Esophagus mucosa (tissue), 1 donor: ENCODE results near the gene PLEKHM2. TPM values are rescaled to one million over a fixed set of nuclear protein-coding genes. Genes with fewer than 3 reads are reported as not detected.
A peak's percentile ranks its signal among the peaks of the same experiment; 100 is the strongest.
"Not testable (repeated sequence)": the region's sequence is repeated elsewhere in the genome, so short reads cannot be mapped to it uniquely, and the experiment has no call there.

ENCODE experiments used
- ATAC-seq: fragments of 200-7000 bp; cut with Tn5 transposase; one replicate; pipeline ENCODE4 v1.9.1; 2020
- total RNA-seq: library from RNA; stranded (reverse); gene quantifications from one replicate; pipeline ENCODE4 v1.2.4, GENCODE V29; 2023
- donor health status: DM: yes; HTN: yes; CAD: no.

PLEKHM2 gene
- total RNA-seq, 1 donor from 2014 or later = 54.7 TPM

DNA sequence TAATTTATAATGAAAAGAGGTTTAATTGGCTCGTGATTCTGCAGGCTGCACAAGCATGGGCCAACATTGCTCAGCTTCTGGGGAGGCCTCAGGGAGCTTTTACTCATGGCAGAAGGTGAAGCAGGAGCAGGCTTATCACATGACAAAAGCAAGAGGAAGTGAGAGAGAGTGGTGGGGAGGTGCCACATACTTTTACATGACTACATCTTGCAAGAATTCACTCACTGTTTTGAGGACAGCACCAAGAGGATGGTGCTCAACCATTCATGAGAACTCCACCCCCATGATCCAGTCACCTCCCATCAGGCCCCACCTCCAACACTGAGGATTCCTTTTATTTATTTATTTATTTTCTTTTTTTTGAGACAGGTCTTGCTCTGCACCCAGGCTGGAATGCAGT, 5.5 kb upstream of the PLEKHM2 start:
- peak; percentile 50 for ATAC-seq

DNA sequence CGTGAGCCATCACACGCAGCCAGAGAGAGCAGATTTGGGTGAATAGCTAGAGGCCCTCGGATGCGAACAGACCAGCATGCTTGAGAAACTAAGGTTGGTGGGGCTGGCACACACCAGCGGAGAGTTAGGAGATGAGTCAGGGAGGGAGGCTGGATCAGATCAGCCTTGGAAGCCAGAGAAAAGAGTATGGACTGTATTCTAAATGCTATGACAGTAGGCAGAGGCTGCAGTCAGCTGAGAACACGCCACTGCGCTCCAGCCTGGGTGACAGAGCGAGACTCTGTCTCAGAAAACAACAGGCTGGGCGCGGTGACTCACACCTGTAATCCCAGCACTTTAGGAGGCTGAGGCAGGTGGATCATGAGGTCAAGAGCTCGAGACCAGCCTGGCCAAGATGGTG, 4.0 kb upstream of the PLEKHM2 start:
- ATAC-seq = peak; percentile 76

DNA sequence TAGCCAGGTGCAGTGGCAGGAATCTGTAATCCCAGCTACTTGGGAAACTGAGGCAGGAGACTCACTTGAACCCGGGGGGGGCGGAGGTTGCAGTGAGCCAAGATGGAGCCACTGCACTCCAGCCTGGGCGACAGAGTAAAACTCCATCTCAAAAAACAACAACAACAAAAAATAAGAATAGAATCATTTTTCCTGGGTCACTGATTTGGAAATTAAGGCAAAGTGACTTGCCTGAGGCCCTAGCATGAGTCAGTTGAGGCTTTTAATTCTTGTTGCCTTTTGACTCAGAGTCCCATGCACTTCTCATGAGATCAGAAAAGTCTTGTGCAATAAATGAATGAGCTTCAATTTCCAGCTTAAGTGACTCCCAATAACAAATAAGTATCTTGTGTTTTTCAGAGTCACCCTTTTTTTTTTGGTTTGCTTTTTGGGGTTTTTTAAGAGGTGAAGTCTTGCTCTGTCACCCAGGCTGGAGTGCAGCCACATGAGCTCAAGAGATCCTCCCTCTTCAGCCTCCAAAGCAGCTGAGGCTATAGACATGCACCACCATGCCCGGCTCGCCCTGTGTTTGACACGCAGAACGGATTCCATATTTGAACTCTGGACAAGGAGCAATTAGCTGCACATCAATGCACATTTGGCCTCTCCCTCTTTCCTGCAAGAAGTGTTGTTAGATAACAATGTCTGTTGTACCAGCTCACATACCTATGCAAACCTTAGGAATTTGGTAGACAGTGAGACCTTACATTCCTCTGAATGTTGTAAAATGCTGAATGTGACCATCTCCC, 3.4 kb upstream of the PLEKHM2 start:
- ATAC-seq = peak; percentile 65

DNA sequence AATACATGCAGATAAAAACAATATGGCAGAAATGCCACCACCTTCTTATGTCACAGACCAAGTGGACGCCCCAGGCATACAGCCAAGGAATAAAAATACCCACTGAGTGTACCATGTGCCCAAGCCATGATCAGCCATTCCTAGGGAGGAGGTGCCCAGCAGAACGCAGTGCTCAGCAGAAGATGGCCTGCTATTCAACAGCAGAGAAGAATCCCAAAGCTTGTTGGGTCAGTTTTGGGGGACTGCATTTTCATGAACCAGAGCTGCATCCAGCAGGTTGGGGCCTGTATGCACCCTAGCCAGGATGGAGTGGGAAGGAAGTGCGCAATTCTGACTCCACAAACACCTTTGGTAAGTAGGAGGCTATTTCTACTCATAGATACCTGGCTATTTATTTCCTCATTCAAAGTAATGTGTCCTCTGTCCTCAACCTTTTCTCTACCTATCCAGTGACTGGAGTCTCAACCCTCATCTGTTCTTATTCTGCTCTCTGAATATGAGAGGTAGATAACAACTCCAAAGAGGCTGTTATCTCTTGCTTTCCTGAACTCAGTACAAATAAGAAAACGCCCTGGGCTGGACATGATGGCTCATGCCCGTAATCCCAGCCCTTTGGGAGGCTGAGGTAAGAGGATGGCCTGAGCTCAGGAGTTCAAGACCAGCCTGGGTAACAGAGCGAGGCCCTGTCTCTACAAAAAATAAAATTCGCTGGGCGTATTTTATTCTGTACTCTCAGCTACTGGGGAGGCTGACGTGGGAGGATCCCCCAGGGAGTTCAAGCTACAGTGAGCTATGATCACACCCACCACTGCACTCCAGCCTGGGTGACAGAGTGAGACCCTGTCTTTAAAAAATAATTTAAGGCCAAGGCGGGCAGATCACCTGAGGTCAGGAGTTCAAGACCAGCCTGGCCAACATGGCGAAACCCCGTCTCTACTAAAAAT, 2.5 kb upstream of the PLEKHM2 start:
- peak; percentile 55 for ATAC-seq

DNA sequence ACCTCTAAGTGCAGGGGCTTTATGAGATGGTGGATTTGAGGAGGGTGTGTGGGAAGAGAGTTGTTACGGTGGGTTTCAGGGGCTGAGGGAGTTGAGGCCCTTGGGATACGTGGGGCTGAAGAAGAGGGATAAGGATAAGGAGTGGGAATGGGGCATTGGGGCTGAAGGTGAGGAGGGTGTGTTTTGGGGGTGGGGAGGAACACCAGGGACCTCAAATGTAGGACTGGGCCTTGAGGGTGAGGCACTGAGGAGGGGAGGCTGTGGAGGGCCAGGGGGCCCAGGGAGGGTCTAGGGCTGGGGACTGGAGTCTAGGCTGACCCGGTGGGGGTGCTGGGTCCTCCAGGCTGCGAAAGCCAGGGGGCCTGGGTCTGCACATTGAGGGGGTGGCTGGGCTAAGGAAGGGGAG, 1.2 kb upstream of the PLEKHM2 start:
- ATAC-seq = no peak

DNA sequence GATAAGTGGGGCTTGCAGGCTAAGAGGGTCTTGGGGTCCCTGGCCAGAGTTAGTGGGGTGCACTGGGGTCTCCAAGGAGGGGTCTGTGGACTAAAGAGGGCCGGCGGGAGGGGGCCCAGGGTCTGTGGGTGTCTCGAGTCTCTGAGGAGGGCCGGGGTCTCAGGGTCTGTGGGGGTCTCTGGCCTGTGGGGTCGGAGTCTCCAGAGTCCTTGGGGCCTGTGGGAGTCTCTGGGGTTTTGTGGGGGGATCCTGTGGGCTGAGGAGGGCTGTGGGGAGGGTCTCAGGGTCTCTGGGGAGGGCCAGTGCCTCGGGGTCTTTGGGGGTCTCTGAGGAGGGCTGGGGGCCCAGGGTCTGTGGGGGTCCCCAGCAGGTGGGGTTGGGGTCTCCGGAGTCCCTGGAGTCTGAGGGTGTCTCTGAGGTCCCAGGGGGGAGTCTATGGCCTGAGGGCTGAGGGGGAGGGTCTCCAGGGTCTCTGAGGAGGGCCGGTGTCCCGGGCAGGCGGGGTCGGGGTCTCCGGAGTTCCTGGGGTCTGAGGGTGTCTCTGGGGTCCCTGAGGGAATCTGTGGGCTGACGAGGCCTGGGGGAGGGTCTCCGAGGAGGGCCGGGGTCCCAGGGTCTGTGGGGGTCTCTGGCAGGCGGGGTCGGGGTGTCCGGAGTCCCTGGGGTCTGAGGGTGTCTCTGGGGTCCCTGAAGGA, 628 bp upstream of the PLEKHM2 start:
- no peak for ATAC-seq

DNA sequence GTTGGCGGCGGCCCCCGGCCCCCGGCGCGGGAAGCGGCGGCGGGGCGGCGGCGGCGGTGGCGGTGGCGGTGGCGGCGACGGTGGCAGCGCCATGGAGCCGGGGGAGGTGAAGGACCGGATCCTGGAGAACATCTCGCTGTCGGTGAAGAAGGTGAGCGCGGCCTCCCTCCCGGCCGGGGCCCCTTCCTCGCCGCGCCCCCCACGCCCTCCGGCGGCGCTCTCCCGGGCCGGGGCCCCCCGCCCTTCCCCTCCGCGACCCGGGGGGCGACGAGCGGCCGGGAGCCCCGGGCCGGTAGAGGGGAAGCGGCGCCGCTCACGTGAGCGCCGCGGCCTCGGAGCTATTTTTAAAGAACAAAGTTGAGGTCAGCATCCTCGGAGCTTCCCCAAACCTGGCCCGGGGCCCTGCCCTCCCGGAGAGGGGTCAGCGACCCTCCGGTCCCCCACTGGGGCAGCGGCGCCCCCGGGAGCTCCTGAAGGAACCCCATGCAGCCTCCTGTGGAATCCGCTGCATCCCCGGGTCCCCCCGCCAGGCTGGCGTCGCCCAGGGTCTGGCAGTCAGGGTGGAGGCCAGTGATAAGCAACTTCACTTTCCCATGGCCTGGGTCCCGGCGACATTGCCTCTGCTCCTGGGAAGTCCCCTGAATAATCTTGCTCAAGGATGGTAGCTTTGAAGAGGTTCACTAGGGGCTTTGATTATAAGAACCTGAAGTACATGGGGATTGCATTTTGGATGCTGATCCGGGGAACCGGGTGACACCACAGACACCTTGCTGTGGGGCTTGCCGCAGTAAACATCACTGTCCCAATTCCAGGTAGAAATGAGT, 560 bp downstream of the PLEKHM2 start:
- ATAC-seq = no peak

DNA sequence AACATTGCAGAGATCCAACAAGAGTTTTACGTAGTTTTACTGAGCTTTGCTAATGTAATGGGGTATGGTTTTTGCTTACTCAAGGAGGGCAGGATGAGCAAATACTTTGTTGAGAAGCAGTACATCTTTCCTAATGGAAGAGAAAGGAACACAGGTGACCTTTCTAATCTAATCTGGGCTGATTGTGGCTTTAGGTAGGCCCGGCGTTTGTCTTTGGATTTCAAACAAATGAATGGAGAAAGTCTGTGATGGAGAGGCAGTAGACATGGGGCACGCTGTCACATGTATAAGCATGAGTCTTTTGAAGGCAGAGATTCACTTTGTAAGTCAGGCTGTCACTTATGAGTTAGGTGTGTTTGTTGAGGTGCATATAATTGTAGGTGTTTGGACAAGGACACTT, 1.7 kb downstream of the PLEKHM2 start:
- ATAC-seq = peak; percentile 54

DNA sequence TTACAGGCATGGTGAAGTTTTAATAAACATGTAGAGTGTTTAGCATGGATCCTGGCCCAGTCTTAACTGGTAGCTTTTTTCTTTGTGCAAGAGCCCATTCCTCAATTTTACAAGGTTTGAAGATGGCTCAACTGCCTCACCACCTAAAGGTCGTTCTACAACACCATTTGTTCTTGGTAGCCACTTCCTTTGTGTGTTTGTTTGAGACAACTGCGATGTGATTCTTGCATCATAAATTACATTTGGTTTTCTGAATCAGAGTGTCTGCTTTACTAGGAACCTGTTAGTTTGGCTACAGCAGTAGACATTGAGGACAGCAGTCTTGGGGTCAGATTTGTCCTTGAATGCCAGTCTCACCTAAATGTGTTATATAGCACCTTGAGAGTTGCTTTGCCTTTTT, 3.3 kb downstream of the PLEKHM2 start:
- no peak for ATAC-seq

DNA sequence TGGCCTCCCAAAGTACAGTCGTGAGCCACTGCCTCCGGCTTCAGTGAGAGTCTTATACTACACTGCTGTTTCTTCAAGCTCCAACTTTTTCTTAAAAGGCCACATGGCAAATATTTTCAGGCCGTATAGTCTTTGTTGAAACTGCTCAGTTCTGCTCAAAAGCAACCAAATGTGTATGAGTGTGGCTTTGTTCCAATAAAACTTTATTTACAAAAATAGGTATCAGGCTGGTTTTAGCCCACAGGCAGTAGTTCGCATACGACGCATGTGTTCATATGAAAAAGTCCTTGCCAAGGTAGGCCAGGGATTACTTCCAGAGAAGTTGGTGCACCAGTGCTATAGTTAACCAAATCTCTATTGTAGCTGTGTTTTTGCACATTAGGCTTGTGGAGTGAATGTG, 6.2 kb downstream of the PLEKHM2 start:
- no peak for ATAC-seq

DNA sequence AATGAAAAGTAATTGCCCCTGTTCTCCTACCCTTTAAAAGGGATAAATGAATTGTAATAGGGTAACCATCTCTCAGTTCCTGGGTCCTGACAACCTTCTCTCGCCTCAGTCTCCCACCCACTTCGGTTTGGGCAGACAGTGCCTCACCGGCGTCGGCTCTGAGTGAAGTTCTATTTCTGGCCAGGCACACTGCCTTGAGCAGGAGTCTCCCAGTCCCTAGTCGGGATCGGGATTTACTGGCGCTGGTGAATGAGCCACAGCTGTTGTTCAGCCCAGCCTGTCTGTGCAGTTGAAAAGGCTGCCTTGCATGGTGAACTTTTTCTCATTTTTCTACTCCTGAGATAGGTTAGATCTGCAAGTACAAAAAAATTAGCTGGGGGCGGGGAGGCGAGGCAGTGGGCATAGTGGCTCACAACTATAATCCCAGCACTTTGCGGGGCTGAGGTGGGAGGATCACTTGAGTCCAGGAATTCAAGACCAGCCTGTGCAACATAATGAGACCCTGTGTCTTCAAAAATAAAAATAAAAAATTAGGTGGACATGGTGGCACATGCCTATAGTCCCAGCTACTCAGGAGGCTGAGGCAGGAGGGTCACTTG, 7.4 kb downstream of the PLEKHM2 start:
- no peak for ATAC-seq

DNA sequence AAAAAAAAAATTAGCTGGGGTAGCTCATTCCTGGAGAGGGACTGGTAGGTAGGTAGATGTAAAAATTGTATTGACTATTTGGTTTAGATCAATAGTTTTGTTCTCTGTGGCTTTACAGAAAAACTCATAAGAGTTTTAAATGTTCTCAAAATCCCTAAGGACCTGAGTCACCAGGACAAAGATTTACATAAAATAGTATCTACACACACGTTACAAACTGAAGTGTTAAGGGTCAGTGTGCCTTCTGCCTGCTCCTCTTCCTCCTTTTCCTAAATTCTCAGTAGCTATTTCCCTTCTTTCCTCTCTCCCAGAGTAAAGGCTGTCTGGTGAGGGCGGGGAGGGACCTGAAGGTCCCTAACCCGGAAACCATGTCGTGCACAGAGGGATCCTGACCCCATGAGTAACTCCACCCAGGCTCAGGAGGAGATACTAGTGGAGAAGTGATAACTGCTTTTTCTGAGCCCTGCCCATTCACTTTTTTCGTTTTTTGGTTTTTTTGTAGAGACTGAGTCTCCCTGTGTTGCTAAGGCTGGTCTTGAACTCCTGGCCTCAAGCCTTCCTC, 8.1 kb downstream of the PLEKHM2 start:
- ATAC-seq = no peak

DNA sequence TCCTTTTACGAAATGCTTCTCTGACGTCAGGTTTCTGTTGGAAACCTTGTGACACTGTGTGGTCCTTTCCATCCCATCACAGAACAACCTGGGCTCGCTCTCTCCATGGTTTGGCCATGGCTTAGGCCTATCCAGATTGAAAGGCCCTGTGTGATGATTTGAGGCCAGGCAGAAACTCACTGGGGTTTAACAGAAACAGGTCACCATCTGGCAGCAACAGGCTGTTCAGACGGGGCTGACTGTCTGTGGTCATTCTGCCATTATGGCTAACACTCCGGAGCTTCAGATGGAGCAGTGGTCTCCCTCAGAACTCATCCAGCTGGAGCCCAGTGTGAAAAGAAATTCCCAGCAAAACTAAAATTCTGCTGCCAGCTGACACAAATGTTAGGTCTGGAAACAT, 9.3 kb downstream of the PLEKHM2 start:
- ATAC-seq = no peak

DNA sequence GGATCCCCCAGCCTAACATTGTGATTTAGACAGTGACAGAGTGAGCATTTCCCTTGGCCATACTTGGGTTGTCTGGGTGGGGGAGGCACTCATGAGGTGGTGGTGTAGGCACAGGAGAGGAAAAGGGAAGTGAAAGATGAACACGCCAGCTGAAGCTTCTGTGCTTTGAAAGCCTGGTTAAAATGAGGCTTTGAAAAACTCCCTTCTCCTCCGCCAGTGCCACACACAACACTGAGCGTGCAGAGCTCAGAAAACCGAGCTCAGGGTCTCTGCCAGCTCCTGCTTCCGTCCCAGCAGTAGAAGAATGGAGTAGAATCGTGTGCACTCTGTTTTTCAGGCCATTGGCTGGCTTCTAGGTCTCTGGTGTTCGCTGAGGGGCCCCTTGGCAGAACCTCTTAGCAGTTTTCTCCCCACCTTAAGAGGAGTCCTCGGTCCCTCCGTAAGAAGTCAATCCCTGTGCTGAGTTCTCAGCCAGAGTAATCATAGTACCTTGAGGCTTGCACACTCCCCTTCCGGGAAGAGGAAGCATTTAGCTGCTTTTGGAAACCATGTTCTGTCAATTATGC, 12.9 kb downstream of the PLEKHM2 start:
- ATAC-seq = peak; percentile 55

DNA sequence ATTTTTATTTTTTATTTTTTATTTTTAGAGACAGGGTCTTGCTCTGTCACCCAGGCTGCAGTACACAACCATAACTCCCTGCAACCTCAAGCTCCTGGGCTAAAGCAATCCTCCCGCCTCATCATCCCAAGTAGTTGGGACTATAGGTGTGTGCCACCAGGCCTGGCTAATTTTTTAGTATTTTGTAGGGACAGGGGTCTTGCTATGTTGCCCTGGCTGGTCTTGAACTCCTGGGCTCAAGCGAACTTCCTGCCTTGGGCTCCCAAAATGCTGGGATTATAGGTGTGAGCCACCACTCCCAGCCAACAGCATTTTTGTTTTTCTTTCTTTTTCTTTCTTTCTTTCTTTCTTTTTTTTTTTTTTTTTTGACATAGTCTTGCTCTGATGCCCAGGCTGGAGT, 14.1 kb downstream of the PLEKHM2 start:
- ATAC-seq = no peak

DNA sequence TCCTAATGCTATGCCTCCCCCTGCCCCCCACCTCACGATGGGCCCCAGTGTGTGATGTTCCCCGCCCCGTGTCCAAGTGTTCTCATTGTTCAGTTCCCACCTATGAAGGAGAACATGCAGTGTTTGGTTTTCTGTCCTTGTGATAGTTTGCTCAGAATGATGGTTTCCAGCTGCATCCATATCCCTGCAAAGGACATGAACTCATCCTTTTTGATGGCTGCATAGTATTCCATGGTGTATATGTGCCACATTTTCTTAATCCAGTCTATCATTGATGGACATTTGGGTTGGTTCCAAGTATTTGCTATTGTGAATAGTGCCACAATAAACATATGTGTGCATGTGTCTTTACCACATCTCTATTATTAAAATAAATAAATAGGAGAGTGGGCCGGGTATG, 15.2 kb downstream of the PLEKHM2 start:
- not testable (repeated sequence) for ATAC-seq

DNA sequence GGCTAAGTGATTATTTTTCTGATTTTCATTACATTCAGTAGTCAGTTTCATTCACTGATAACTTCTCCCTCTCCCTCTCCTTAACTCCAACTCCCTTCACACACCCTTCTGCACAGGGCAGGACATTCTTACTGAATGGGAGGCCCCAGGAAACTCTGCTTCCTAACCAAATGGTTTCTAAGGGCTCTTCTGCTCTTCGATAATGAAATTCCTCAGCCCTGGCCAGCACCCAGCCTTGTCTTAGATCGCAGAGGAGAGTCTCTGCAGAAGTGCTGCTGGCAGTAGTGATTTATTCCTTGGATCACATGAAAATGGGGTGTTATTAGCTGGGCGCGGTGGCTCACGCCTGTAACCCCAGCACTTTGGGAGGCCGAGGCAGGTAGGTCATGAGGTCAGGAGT, 16.4 kb downstream of the PLEKHM2 start:
- ATAC-seq = no peak

DNA sequence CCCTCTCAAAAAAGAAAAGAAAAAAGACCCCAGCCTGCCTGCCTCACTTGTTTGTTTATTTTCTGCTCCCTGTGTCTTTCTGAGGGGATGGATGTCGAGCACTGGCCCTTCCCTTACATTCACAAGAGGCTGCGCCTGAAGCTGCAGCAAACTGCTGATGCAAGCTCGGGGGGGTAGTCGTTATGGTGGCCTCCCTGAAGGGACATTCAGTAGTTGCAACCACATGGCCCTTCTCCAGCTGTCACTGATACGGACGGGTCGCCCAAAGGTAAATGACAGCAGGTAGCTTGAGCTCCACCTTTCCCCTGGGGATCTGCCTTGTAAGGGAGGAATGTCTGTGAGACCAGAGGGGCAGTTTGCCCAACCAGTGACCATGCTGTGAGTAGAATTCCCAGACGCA, 17.7 kb downstream of the PLEKHM2 start:
- no peak for ATAC-seq

DNA sequence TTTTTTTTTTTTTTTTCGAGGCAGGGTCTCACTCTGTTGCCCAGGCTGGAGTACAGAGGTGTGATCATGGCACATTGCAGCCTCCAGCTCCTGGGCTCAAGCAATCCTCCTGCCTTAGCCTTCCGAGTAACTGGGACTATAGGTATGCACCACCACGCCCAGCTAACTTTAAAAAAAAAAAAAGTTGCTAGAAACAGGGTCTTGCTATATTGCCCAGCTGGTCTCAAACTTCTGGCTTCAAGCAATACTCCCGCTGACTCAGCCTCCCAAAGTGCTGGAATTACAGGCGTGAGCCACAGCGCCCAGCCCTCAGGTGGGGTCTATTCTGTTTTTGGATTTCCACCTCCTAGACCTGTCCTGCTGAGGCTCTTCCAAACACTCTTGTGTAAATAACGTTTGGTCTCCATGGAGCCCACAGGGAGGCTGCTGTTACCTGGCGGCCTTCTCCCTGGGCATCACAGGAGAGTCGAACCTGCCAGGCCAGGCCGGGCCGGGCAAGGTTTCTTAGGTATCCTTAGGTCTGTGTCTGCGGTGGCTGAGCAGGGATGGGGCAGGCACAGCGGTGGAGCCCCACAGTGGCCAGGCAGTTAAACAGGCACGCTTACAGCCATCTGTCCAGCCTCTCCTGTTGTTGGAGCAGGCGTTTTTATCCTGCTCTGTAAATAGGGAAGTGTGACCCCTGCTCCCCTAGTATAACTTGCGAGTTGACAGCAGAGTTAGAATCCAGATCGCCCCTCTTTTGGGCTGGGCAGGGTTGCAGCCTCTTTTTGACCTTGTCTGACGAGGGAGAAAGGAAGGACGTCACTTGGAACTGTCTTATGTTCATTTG, 18.8 kb downstream of the PLEKHM2 start:
- peak; percentile 72 for ATAC-seq

DNA sequence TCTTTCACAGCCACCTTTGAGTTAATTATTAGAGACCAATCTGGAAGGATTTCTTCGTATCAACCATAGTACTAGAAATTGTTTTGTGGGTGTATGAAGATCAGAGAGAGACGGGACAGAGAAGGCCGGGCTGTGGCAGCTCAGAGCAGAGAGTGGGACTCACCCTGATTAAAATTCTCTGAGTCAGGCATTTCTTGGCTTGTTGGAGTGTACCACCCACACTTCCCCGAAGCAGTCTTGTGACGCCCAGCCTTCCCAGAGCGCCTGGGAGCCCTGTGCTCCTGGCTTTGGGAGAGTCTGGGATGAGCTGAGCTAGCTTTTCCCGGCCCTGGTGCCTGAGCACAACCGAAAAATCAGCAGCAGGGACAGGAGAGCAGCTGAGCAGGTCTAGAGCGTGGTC, 19.4 kb downstream of the PLEKHM2 start:
- ATAC-seq = peak; percentile 92
